GM15510 (cell line): ENCODE data around the gene NPAS3.

ENCODE experiments used
- POLR2A ChIP-seq: IDR thresholded peaks from 3 replicates; pipeline ENCODE4 v1.6.1; 2011; ENCODE audit warnings: borderline replicate concordance; ENCODE audit not compliant: insufficient read length; ENCODE audit errors: extremely low read depth

The NPAS3 gene

GRCh38 chr14:33068626-33069025, 129.9 kb downstream of the NPAS3 start:
- no peak for TF ChIP-seq POLR2A

DNA sequence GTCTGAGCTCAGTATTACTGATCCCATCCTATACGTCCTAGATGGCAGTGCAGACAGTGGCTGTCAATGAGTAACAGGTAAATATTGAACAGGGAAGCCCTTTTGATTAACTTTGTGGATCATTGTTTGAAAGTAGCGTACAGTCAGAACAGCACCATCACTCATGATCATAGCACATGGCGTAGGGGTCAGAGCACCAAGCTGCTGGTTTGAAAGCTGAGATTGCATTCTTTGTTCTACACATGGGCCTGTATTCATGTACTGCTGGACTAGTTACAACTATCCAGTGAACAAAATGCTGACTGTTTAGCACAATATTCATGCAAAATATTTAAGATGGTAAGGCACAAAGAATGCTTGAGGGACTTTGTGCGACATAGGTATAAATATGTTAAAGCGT, 131.8 kb downstream of the NPAS3 start:
- TF ChIP-seq POLR2A: no peak

GRCh38 chr14:33073023-33073422, 134.3 kb downstream of the NPAS3 start:
- TF ChIP-seq POLR2A: no peak

DNA sequence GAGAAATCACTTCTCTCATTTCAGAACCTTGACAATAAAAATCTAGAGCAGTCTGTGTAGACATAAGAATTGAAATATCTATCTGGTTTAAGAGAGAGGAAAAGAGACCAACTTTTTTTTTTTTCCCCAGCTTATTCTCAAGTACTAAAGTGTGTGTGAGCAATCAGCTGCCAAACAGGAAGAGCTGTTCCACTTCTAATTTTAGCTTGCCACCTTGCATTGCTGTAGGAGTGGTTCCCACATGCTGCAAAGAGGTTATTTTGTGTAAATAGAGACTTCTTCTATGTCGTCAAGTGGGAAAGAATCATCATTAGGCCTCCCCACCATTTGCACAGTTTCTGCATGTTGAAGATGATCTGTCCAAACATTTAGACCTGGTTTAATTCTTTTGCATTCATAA, 142.6 kb downstream of the NPAS3 start:
- no peak for TF ChIP-seq POLR2A

DNA sequence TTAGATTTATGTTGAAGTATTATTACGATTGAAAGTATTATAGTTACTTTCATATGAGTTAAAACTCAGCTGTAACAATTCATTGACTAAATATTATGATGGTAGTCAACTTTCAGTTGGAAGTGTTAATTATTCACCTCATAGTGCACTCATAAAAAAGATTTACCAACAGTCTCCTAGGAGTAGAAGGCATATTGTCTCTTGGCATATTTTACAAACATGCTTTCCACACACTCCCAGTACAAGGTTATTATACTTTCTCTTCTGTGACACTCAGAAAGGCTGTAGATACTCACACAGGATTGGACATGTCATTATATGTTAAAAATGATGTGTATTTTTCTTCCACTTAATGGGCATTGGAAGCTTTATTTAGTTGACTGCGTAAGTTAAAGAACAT, 147.1 kb downstream of the NPAS3 start:
- no peak for TF ChIP-seq POLR2A

DNA sequence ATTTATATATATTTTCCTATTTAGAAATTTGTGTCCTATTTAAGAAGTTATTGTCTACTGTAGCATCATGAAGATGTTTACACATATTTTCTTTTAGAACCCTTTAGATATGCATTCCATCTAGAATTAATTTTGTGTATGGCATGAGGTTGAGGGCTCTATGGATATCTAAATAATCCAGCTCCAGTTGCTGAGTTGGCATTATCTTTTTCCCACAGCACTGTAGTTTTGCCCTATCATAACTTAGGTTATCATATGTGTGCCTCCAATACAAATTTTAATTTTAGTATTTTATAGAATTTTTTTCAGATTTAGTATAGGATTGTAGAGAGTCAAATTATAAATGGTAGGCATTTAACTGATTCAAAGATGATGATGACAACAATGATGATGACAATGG, 159.3 kb downstream of the NPAS3 start:
- TF ChIP-seq POLR2A: no peak

DNA sequence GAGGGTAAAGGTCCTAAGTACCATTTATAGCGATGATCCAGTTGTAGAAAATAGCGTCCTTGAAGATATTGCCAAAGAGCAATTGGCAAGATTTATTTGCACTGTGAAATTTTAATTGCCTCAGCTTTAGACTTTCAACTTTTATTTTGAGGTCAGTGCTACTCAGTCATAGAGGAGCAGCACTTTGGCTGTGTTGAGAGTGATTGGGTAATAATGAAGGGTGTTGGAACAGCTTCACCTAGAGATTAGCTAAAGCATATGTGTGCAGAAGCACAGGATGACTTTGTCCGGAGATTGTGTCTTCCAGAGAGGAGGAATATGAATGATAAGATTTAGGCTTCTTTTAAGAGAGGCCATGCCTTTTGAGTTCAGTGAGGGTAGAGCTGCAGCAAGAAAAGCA, 164.8 kb downstream of the NPAS3 start:
- no peak for TF ChIP-seq POLR2A

GRCh38 chr14:33103966-33104365, 165.3 kb downstream of the NPAS3 start:
- no peak for TF ChIP-seq POLR2A

GRCh38 chr14:33110737-33111443, 172.2 kb downstream of the NPAS3 start:
- TF ChIP-seq POLR2A: no peak

DNA sequence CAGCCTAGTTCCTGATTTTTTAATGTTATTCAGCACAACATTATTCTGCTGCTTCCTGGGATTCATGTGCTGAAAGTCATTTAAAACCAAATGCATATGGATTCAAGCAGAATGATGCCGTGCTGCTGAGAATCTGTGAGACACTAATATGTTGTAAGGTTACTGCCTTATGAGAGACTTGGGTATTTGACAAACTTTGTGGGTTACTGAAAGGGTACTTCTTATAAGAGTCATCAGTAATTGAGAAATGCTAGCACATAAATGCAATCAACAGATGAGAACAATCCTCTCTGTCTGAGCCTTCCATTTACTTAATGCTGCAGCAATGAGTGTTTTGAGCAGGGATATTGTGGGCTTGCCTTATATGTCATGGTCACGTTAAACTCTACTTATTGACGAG, 175.7 kb downstream of the NPAS3 start:
- no peak for TF ChIP-seq POLR2A

DNA sequence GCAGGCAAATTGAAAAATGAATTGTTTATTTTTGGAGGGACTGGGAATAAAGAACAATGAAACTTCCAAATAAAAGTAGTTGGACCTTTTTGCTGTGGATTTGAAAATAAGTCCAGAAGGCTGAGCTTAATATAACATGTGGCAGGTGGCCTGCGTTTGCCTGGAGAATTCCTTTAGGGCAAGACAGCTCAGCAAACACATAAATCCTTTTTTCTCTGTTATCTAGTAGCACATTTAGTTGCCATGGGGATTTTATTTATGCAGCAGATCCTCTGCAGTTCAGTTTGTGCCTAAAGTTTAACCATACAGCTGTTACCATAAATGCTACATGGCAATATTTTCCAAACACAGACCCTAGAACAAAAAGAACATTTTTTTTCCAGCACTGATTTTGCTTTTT, 180.0 kb downstream of the NPAS3 start:
- no peak for TF ChIP-seq POLR2A

DNA sequence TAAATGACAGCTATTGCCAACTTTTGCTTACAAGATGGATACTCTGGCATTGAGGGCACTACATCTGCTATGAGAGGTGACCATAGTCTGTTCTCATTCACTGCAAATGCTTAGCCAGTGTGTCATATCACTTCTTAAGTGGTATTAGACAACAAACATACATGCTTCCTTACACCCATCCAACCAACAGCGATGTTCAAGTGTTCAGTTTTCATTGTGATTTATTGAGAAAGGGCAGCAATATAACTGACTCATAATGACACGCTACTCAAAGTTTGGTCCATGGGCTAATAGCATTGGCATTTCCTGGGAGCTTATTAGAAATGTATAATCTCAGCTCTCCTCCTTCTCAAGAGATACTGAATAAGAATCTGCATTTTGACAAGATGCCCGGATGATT, 181.7 kb downstream of the NPAS3 start:
- TF ChIP-seq POLR2A: no peak

- TF ChIP-seq POLR2A: no peak
These were observed 182.3 kb downstream of the NPAS3 start for GRCh38 chr14:33120966-33121365.

DNA sequence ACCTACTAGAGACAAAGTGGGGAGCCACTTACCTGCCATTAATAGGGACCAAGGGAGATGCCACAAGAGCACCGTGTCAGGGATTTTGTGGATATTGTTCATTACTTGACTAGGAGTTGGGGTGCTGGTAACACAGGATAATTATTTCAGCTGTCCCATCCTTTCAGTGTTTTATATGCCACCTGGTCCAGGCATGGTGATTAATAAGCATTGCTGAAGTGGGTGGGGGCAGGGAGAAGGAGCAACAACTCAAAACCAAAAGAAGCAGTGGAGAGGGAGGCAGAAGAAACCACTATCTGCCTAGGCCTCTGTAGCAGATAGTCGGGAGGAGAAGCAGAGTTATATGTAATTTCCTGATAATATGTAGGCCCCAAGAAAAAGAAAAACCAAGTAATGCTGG, 184.6 kb downstream of the NPAS3 start:
- no peak for TF ChIP-seq POLR2A

DNA sequence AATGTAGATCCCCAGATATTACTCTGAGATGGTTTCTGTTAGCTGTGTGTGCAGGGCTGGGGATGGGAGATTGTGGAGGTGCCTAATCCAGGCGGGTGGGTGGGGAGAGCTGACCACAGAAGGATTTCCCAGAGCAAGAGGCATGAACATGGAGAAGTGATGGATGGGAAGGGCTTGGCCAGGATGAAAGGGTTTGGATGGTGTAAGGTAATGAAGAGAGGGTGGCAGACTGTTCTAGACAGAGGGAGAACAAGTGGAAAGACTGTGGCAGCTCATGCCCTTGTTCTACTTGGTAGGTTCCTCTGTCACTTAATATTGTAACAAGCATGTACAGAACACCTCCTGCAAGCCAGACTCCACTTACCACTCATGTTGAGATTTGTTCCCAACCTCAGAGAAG, 187.8 kb downstream of the NPAS3 start:
- no peak for TF ChIP-seq POLR2A

GRCh38 chr14:33127531-33127930, 188.9 kb downstream of the NPAS3 start:
- no peak for TF ChIP-seq POLR2A

DNA sequence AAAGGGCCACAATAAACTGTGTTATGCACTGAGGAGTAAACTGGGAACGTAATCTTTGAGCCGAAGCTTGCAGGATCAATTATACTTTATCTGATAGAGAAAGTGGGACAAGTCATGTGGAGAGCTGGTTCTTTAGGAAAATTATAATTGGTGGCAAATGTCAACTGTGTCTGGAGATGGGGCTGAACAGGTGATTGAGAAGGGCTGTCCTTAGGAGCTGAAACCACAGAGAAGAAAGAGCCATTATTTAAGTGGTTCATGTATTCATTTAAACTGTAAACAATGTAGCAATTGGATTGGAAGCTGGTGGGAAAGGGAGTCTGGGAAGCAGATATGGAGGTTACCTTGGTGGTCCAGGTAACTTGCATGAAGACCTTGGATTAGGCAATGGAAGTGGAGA, 193.1 kb downstream of the NPAS3 start:
- TF ChIP-seq POLR2A: no peak
